Natural killer cell (primary cell): Measurements from ENCODE around the gene SAMD14. TPM values are rescaled to one million over a fixed set of nuclear protein-coding genes. Genes with fewer than 3 reads are reported as not detected.
A peak's percentile ranks its signal among the peaks of the same experiment; 100 is the strongest.

Experiments
- ATAC-seq, 3 donors: fragments of 150-1000 bp in 2 of 3; fragments of 200-7000 bp in 1 of 3; cut with Tn5 transposase; 1 replicate in 1 of 3; 2 replicates in 2 of 3; pipeline ENCODE4 v1.10.0; 2021; ENCODE audit warnings: mild to moderate bottlenecking in 2 of 3, moderate library complexity in 2 of 3
- DNase-seq, 2 donors: peaks; one replicate each; pipeline versions ENCODE4 v3.0.0 to v3.0.0-alpha.2; 2013 to 2021; ENCODE audit warnings: mixed read lengths in 1 of 2
- H3K27ac ChIP-seq: one replicate; pipeline ENCODE4 v1.5.1; 2013; ENCODE audit warnings: mild to moderate bottlenecking, low read length
- H3K27me3 ChIP-seq: one replicate; pipeline ENCODE4 v1.6.1; 2013; ENCODE audit warnings: low read length; ENCODE audit not compliant: control insufficient read depth, insufficient read depth
- H3K36me3 ChIP-seq: one replicate; pipeline ENCODE4 v1.6.1; 2013; ENCODE audit warnings: low read length; ENCODE audit not compliant: control insufficient read depth, insufficient read depth
- H3K4me1 ChIP-seq: one replicate; pipeline ENCODE4 v1.6.1; 2013; ENCODE audit warnings: low read length; ENCODE audit not compliant: control insufficient read depth, insufficient read depth
- H3K4me3 ChIP-seq: one replicate; pipeline ENCODE4 v1.5.1; 2013; ENCODE audit warnings: low read length
- H3K9me3 ChIP-seq: one replicate; pipeline ENCODE4 v1.6.1; 2013; ENCODE audit warnings: low read length; ENCODE audit not compliant: control insufficient read depth, insufficient read depth
- H3K27ac Mint-ChIP-seq, 2 donors: one replicate each; pipeline ENCODE4 v1.8.0; 2022; ENCODE audit warnings: mild to moderate bottlenecking in 2 of 2, mixed read lengths in 2 of 2, moderate library complexity in 1 of 2
- H3K27me3 Mint-ChIP-seq, 2 donors: one replicate each; pipeline ENCODE4 v1.8.0; 2022; ENCODE audit warnings: low read depth in 2 of 2, mixed read lengths in 2 of 2
- H3K36me3 Mint-ChIP-seq: one replicate; pipeline ENCODE4 v1.8.0; 2022; ENCODE audit warnings: mixed read lengths
- H3K4me1 Mint-ChIP-seq, 2 donors: one replicate each; pipeline ENCODE4 v1.8.0; 2022; ENCODE audit warnings: mixed read lengths in 2 of 2
- H3K4me3 Mint-ChIP-seq: one replicate; pipeline ENCODE4 v1.8.0; 2022; ENCODE audit warnings: mild to moderate bottlenecking, moderate library complexity, mixed read lengths
- H3K9me3 Mint-ChIP-seq, 2 donors: one replicate each; pipeline ENCODE4 v1.8.0; 2022; ENCODE audit warnings: mixed read lengths in 2 of 2
- CTCF ChIP-seq: fragments of 200-600 bp; IDR thresholded peaks from one replicate; pipeline ENCODE4 v1.8.0; 2022; ENCODE audit warnings: antibody characterized with exemption
- WGBS: methylation state at CpG from one replicate; pipeline ENCODE4 v1.1.7; 2013; ENCODE audit warnings: missing lambda C conversion rate; ENCODE audit not compliant: insufficient coverage; 5-methylcytosine and 5-hydroxymethylcytosine counted together
- intact Hi-C: fragments of 100-400 bp; cut with micrococcal nuclease; formaldehyde crosslinking; loops from one replicate; pipeline ENCODE4 v1.14.2; 2022
- total RNA-seq, 4 donors: library from RNA; stranded (reverse); fragments of 120-200 nt in 1 of 4; gene quantifications; one replicate each; pipeline versions ENCODE4 v1.2.3 to v1.2.4, GENCODE V29; 2013 to 2022

The SAMD14 gene
- total RNA-seq, 3 donors from 2014 or later (not counting 1 experiment from before 2014, with no cell fraction given), result 1.1 to 2.1 (median 1.5) TPM

DNA sequence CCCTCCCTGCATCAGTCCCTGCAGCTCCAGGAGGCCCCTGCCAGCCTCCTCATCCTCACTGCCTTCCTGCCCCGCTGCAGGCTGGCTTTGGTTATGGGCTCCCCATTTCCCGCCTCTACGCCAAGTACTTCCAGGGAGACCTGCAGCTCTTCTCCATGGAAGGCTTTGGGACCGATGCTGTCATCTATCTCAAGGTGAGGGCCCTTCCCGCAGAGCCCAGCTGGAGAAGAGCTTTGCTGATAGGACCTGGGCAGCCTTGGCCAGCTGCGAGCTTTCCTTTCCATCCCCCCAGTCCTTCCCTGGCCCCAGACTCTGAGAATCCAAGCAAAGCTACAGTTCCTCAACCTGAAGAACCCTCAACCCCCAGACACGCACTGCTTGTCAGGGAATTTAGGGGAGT lies 20.8 kb downstream of the SAMD14 start:
- ATAC-seq (no peak), DNase-seq (no peak)
- peak overlapping the region in 1 of 2 donors; percentile 26 for H3K27ac Mint-ChIP-seq
- no peak overlapping the region for H3K4me3 ChIP-seq
- H3K27ac ChIP-seq, result no peak overlapping the region
- H3K27me3 ChIP-seq, result no peaks in the 10 kb centered on the region
- H3K36me3 Mint-ChIP-seq, result no peaks in the 10 kb centered on the region
- 95% methylated on average over 7 of the region's 7 CpGs for WGBS
- no peaks in the 10 kb centered on the region for H3K4me1 ChIP-seq
- peaks cover 38% of the 10 kb centered on the region for H3K36me3 ChIP-seq
- no peak overlapping the region for H3K4me3 Mint-ChIP-seq
- H3K9me3 ChIP-seq, result no peaks in the 10 kb centered on the region
- no peaks in the 10 kb centered on the region for H3K27me3 Mint-ChIP-seq
- H3K9me3 Mint-ChIP-seq, result no peaks in the 10 kb centered on the region
- intact Hi-C loops, result no loop called here
- H3K4me1 Mint-ChIP-seq, result peaks cover 0 to 7% of the 10 kb centered on the region in 2 donors
- TF ChIP-seq CTCF, result no peak

DNA sequence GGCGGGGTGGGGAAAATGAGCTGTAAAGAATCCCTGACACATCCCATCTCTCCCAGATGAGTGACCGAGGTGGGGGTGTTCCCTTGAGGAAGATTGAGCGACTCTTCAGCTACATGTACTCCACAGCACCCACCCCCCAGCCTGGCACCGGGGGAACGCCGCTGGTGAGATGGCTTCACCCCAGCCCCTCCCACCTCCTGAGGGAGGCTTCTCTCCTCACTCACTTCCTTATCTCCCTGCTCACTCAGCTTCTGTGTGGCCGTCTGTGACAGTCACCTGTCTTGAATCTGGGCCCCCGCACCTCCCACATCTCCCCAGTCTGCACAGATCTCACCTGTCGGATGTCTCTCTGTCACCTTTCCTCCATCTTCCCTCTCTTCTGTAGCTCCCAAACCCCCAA lies 21.4 kb downstream of the SAMD14 start:
- Mint-ChIP-seq H3K36me3 (no peaks in the 10 kb centered on the region), H3K9me3 (no peaks in the 10 kb centered on the region), H3K4me3 (no peak overlapping the region), H3K27me3 (no peaks in the 10 kb centered on the region), H3K4me1 (peaks cover 0 to 7% of the 10 kb centered on the region in 2 donors), H3K27ac (peak overlapping the region in 1 of 2 donors; percentile 26)
- WGBS, result 83% methylated on average over 7 of the region's 9 CpGs
- no peak for ATAC-seq
- Histone ChIP-seq H3K27me3 (no peaks in the 10 kb centered on the region), H3K9me3 (no peaks in the 10 kb centered on the region), H3K4me3 (no peak overlapping the region), H3K27ac (no peak overlapping the region), H3K4me1 (no peaks in the 10 kb centered on the region), H3K36me3 (peaks cover 38% of the 10 kb centered on the region)
- no peak for TF ChIP-seq CTCF
- intact Hi-C loops, result no loop called here
- DNase-seq, result no peak

GRCh38 chr17:50107790-50108414 lies 22.1 kb downstream of the SAMD14 start:
- 94% methylated on average over 9 of the region's 10 CpGs for WGBS
- H3K4me3 ChIP-seq, result no peak overlapping the region
- H3K27me3 ChIP-seq, result no peaks in the 10 kb centered on the region
- no peak for TF ChIP-seq CTCF
- intact Hi-C loops, result no loop called here
- Mint-ChIP-seq H3K27ac (no peak overlapping the region), H3K27me3 (no peaks in the 10 kb centered on the region), H3K4me1 (peaks cover 0 to 7% of the 10 kb centered on the region in 2 donors), H3K9me3 (no peaks in the 10 kb centered on the region), H3K36me3 (no peaks in the 10 kb centered on the region), H3K4me3 (no peak overlapping the region)
- no peak for DNase-seq
- H3K27ac ChIP-seq, result no peak overlapping the region
- peaks cover 40% of the 10 kb centered on the region for H3K36me3 ChIP-seq
- no peak for ATAC-seq
- no peaks in the 10 kb centered on the region for H3K4me1 ChIP-seq
- H3K9me3 ChIP-seq, result no peaks in the 10 kb centered on the region
